Parathyroid adenoma (tissue), 2 donors: ENCODE results near the gene AARS1.

Experiments
- H2AFZ ChIP-seq: fragments of 300-600 bp; sonication (generic); one replicate; pipeline ENCODE4 v1.7.0; 2017; ENCODE audit warnings: antibody characterized with exemption, mild to moderate bottlenecking
- H3K27ac ChIP-seq: fragments of 300-600 bp; sonication (generic); one replicate; pipeline ENCODE4 v1.7.0; 2017
- H3K27me3 ChIP-seq: fragments of 300-600 bp; sonication (generic); one replicate; pipeline ENCODE4 v1.7.0; 2017; ENCODE audit warnings: low read length; ENCODE audit not compliant: control insufficient read depth, insufficient read depth
- H3K36me3 ChIP-seq: fragments of 300-600 bp; sonication (generic); one replicate; pipeline ENCODE4 v1.7.0; 2017; ENCODE audit warnings: low read length; ENCODE audit not compliant: control insufficient read depth, insufficient read depth
- H3K4me1 ChIP-seq: fragments of 300-600 bp; sonication (generic); one replicate; pipeline ENCODE4 v1.7.0; 2017; ENCODE audit warnings: control low read depth
- H3K4me2 ChIP-seq: fragments of 300-600 bp; sonication (generic); one replicate; pipeline ENCODE4 v1.7.0; 2017; ENCODE audit warnings: low read length
- H3K4me3 ChIP-seq: fragments of 300-600 bp; sonication (generic); one replicate; pipeline ENCODE4 v1.7.0; 2017; ENCODE audit warnings: low read depth, low read length
- H3K79me2 ChIP-seq: fragments of 300-600 bp; sonication (generic); one replicate; pipeline ENCODE4 v1.7.0; 2017; ENCODE audit warnings: control low read depth
- H3K9ac ChIP-seq: fragments of 300-600 bp; sonication (generic); one replicate; pipeline ENCODE4 v1.7.0; 2017; ENCODE audit warnings: mild to moderate bottlenecking
- H3K9me3 ChIP-seq: fragments of 300-600 bp; sonication (generic); one replicate; pipeline ENCODE4 v1.7.0; 2017; ENCODE audit warnings: low read length; ENCODE audit not compliant: control insufficient read depth
- CTCF ChIP-seq: fragments of 300-600 bp; sonication (generic); IDR thresholded peaks from one replicate; pipeline ENCODE4 v1.7.0; 2017; ENCODE audit warnings: antibody characterized with exemption, mild to moderate bottlenecking
- donor health status: primary hyperparathyroidism.

AARS1 gene

GRCh38 chr16:70254180-70254964 is 34.9 kb downstream of the AARS1 start:
- H3K79me2 ChIP-seq: no peaks in the 10 kb centered on the region
- H2AFZ ChIP-seq: no peak overlapping the region
- no peaks in the 10 kb centered on the region for H3K9me3 ChIP-seq
- no peak overlapping the region for H3K27ac ChIP-seq
- no peaks in the 10 kb centered on the region for H3K36me3 ChIP-seq
- H3K4me2 ChIP-seq: no peak overlapping the region
- TF ChIP-seq CTCF: no peak
- H3K4me1 ChIP-seq: no peaks in the 10 kb centered on the region
- no peak overlapping the region for H3K4me3 ChIP-seq
- H3K9ac ChIP-seq: no peak overlapping the region
- no peaks in the 10 kb centered on the region for H3K27me3 ChIP-seq

GRCh38 chr16:70253291-70254106 is 35.8 kb downstream of the AARS1 start:
- Histone ChIP-seq H3K4me3 (no peak overlapping the region), H3K9ac (no peak overlapping the region), H3K27ac (no peak overlapping the region), H3K79me2 (no peaks in the 10 kb centered on the region), H2AFZ (no peak overlapping the region), H3K27me3 (no peaks in the 10 kb centered on the region), H3K9me3 (no peaks in the 10 kb centered on the region), H3K4me2 (no peak overlapping the region), H3K36me3 (no peaks in the 10 kb centered on the region), H3K4me1 (no peaks in the 10 kb centered on the region)
- peak; percentile 28 for TF ChIP-seq CTCF

- Histone ChIP-seq H2AFZ (no peak overlapping the region), H3K4me2 (peak overlapping the region; percentile 62), H3K36me3 (no peaks in the 10 kb centered on the region), H3K4me3 (no peak overlapping the region), H3K79me2 (no peaks in the 10 kb centered on the region), H3K27ac (peak overlapping the region; percentile 65), H3K27me3 (no peaks in the 10 kb centered on the region), H3K9me3 (no peaks in the 10 kb centered on the region), H3K4me1 (no peaks in the 10 kb centered on the region), H3K9ac (no peak overlapping the region)
- TF ChIP-seq CTCF: no peak
These were observed 36.8 kb downstream of the AARS1 start for GRCh38 chr16:70252355-70252988.

GRCh38 chr16:70251629-70252354 is 37.5 kb downstream of the AARS1 start, which contains the start of gene EXOSC6:
Gene EXOSC6 (minus strand): TSS chr16:70251940. CDS start chr16:70251900, 40 bp downstream.
- TF ChIP-seq CTCF: peak; percentile 75

More at GRCh38 chr16:70251629-70252354, 37.5 kb downstream of the AARS1 start, which contains the start of gene EXOSC6:
- no peaks in the 10 kb centered on the region for H3K36me3 ChIP-seq
- no peaks in the 10 kb centered on the region for H3K4me1 ChIP-seq
- no peaks in the 10 kb centered on the region for H3K79me2 ChIP-seq
- H3K27me3 ChIP-seq: no peaks in the 10 kb centered on the region
- no peaks in the 10 kb centered on the region for H3K9me3 ChIP-seq
- peak within 1 kb of the TSS; percentile 69 for H3K4me3 ChIP-seq
- peak within 1 kb of the TSS; percentile 75 for H3K4me2 ChIP-seq
- H2AFZ ChIP-seq: peak within 1 kb of the TSS; percentile 84
- H3K9ac ChIP-seq: no peak within 1 kb of the TSS
- H3K27ac ChIP-seq: peak within 1 kb of the TSS; percentile 65
